ENCODE results near the gene NOL4L. TPM values are rescaled to one million over a fixed set of nuclear protein-coding genes. Genes with fewer than 3 reads are reported as not detected.
A peak's percentile ranks its signal among the peaks of the same experiment; 100 is the strongest.

The NOL4L gene
- total and polyA plus RNA-seq, 9 donors, result 10.4 to 20.0 (median 16.1) TPM

GRCh38 chr20:32560989-32561830 is 23.9 kb downstream of the NOL4L start:
- no peaks in the 10 kb centered on the region for H3K9me3 ChIP-seq (replicated peaks; ENCODE audit: control insufficient read depth, low read depth, low read length)
- H3K27me3 ChIP-seq (ENCODE audit: control insufficient read depth, insufficient read depth, low read length), result peaks cover 3% of the 10 kb centered on the region
- H3K4me3 ChIP-seq (ENCODE audit: low read length), result no peak overlapping the region
- H3K36me3 ChIP-seq (ENCODE audit: control insufficient read depth, insufficient read depth, low read length), result no peaks in the 10 kb centered on the region
- peaks cover 50% of the 10 kb centered on the region for H3K4me1 ChIP-seq (ENCODE audit: control insufficient read depth, insufficient read depth, low read length)
- peak; percentile 45 for DNase-seq
- 14% methylated on average over 21 of the region's 27 CpGs for WGBS (ENCODE audit: insufficient coverage)
- no peak overlapping the region for H3K27ac ChIP-seq (ENCODE audit: low read length)

GRCh38 chr20:32560482-32560988 is 24.6 kb downstream of the NOL4L start:
- Histone ChIP-seq H3K9me3 (replicated peaks; ENCODE audit: control insufficient read depth, low read depth, low read length) (no peaks in the 10 kb centered on the region), H3K36me3 (ENCODE audit: control insufficient read depth, insufficient read depth, low read length) (no peaks in the 10 kb centered on the region), H3K27ac (ENCODE audit: low read length) (no peak overlapping the region), H3K4me3 (ENCODE audit: low read length) (no peak overlapping the region), H3K27me3 (ENCODE audit: control insufficient read depth, insufficient read depth, low read length) (peaks cover 3% of the 10 kb centered on the region), H3K4me1 (ENCODE audit: control insufficient read depth, insufficient read depth, low read length) (peaks cover 50% of the 10 kb centered on the region)
- 64% methylated on average over 9 of the region's 9 CpGs for WGBS (ENCODE audit: insufficient coverage)
- DNase-seq, result no peak

GRCh38 chr20:32559753-32560380 is 25.3 kb downstream of the NOL4L start:
- Histone ChIP-seq H3K9me3 (replicated peaks; ENCODE audit: control insufficient read depth, low read depth, low read length) (no peaks in the 10 kb centered on the region), H3K27me3 (ENCODE audit: control insufficient read depth, insufficient read depth, low read length) (peaks cover 3% of the 10 kb centered on the region), H3K4me1 (ENCODE audit: control insufficient read depth, insufficient read depth, low read length) (peaks cover 50% of the 10 kb centered on the region), H3K36me3 (ENCODE audit: control insufficient read depth, insufficient read depth, low read length) (no peaks in the 10 kb centered on the region), H3K4me3 (ENCODE audit: low read length) (no peak overlapping the region), H3K27ac (ENCODE audit: low read length) (no peak overlapping the region)
- no peak for DNase-seq
- 80% methylated on average over 17 of the region's 21 CpGs for WGBS (ENCODE audit: insufficient coverage)

GRCh38 chr20:32559205-32559752 is 25.9 kb downstream of the NOL4L start:
- Histone ChIP-seq H3K4me3 (ENCODE audit: low read length) (no peak overlapping the region), H3K4me1 (ENCODE audit: control insufficient read depth, insufficient read depth, low read length) (peaks cover 50% of the 10 kb centered on the region)
- WGBS (ENCODE audit: insufficient coverage), result 88% methylated on average over 7 of the region's 7 CpGs

GRCh38 chr20:32558526-32558925 is 26.6 kb downstream of the NOL4L start:
- Histone ChIP-seq H3K4me3 (ENCODE audit: low read length) (no peak overlapping the region), H3K4me1 (ENCODE audit: control insufficient read depth, insufficient read depth, low read length) (peaks cover 50% of the 10 kb centered on the region), H3K9me3 (replicated peaks; ENCODE audit: control insufficient read depth, low read depth, low read length) (no peaks in the 10 kb centered on the region), H3K27me3 (ENCODE audit: control insufficient read depth, insufficient read depth, low read length) (peaks cover 3% of the 10 kb centered on the region), H3K36me3 (ENCODE audit: control insufficient read depth, insufficient read depth, low read length) (no peaks in the 10 kb centered on the region), H3K27ac (ENCODE audit: low read length) (peak overlapping the region; percentile 47)
- peak; percentile 64 for DNase-seq
- 19% methylated on average over 12 of the region's 13 CpGs for WGBS (ENCODE audit: insufficient coverage)

More at GRCh38 chr20:32559205-32559752, 25.9 kb downstream of the NOL4L start:
- Histone ChIP-seq H3K9me3 (replicated peaks; ENCODE audit: control insufficient read depth, low read depth, low read length) (no peaks in the 10 kb centered on the region), H3K27ac (ENCODE audit: low read length) (no peak overlapping the region), H3K27me3 (ENCODE audit: control insufficient read depth, insufficient read depth, low read length) (peaks cover 3% of the 10 kb centered on the region), H3K36me3 (ENCODE audit: control insufficient read depth, insufficient read depth, low read length) (no peaks in the 10 kb centered on the region)
- DNase-seq, result no peak

GRCh38 chr20:32557319-32557718 is 27.8 kb downstream of the NOL4L start:
- H3K36me3 ChIP-seq (ENCODE audit: control insufficient read depth, insufficient read depth, low read length), result no peaks in the 10 kb centered on the region
- WGBS (ENCODE audit: insufficient coverage), result 59% methylated on average over 4 of the region's 5 CpGs
- H3K9me3 ChIP-seq (replicated peaks; ENCODE audit: control insufficient read depth, low read depth, low read length), result no peaks in the 10 kb centered on the region
- peaks cover 3% of the 10 kb centered on the region for H3K27me3 ChIP-seq (ENCODE audit: control insufficient read depth, insufficient read depth, low read length)
- H3K4me3 ChIP-seq (ENCODE audit: low read length), result no peak overlapping the region
- no peak overlapping the region for H3K27ac ChIP-seq (ENCODE audit: low read length)
- no peak for DNase-seq
- peaks cover 48% of the 10 kb centered on the region for H3K4me1 ChIP-seq (ENCODE audit: control insufficient read depth, insufficient read depth, low read length)

- Histone ChIP-seq H3K4me3 (ENCODE audit: low read length) (no peak overlapping the region), H3K36me3 (ENCODE audit: control insufficient read depth, insufficient read depth, low read length) (no peaks in the 10 kb centered on the region), H3K4me1 (ENCODE audit: control insufficient read depth, insufficient read depth, low read length) (peaks cover 43% of the 10 kb centered on the region), H3K27ac (ENCODE audit: low read length) (no peak overlapping the region), H3K27me3 (ENCODE audit: control insufficient read depth, insufficient read depth, low read length) (peaks cover 3% of the 10 kb centered on the region), H3K9me3 (replicated peaks; ENCODE audit: control insufficient read depth, low read depth, low read length) (no peaks in the 10 kb centered on the region)
- WGBS (ENCODE audit: insufficient coverage), result 84% methylated on average over 13 of the region's 20 CpGs
- no peak for DNase-seq
These were observed 28.6 kb downstream of the NOL4L start for GRCh38 chr20:32556312-32557184.

GRCh38 chr20:32555584-32555983 is 29.5 kb downstream of the NOL4L start:
- WGBS (ENCODE audit: insufficient coverage), result 88% methylated on average over 8 of the region's 8 CpGs

GRCh38 chr20:32554965-32555289 is 30.2 kb downstream of the NOL4L start:
- 100% methylated on average over 1 of the region's 3 CpGs for WGBS (ENCODE audit: insufficient coverage)
- no peak overlapping the region for H3K27ac ChIP-seq (ENCODE audit: low read length)
- H3K36me3 ChIP-seq (ENCODE audit: control insufficient read depth, insufficient read depth, low read length), result no peaks in the 10 kb centered on the region
- H3K4me1 ChIP-seq (ENCODE audit: control insufficient read depth, insufficient read depth, low read length), result peaks cover 27% of the 10 kb centered on the region
- H3K9me3 ChIP-seq (replicated peaks; ENCODE audit: control insufficient read depth, low read depth, low read length), result no peaks in the 10 kb centered on the region
- no peak overlapping the region for H3K4me3 ChIP-seq (ENCODE audit: low read length)
- H3K27me3 ChIP-seq (ENCODE audit: control insufficient read depth, insufficient read depth, low read length), result peaks cover 3% of the 10 kb centered on the region
- no peak for DNase-seq

More at GRCh38 chr20:32555584-32555983, 29.5 kb downstream of the NOL4L start:
- Histone ChIP-seq H3K27ac (ENCODE audit: low read length) (no peak overlapping the region), H3K9me3 (replicated peaks; ENCODE audit: control insufficient read depth, low read depth, low read length) (no peaks in the 10 kb centered on the region), H3K4me3 (ENCODE audit: low read length) (no peak overlapping the region), H3K27me3 (ENCODE audit: control insufficient read depth, insufficient read depth, low read length) (peaks cover 3% of the 10 kb centered on the region), H3K4me1 (ENCODE audit: control insufficient read depth, insufficient read depth, low read length) (peaks cover 34% of the 10 kb centered on the region), H3K36me3 (ENCODE audit: control insufficient read depth, insufficient read depth, low read length) (no peaks in the 10 kb centered on the region)
- DNase-seq, result no peak
